Natural killer cell (primary cell): ENCODE results near the gene AADACL3. TPM values are rescaled to one million over a fixed set of nuclear protein-coding genes. Genes with fewer than 3 reads are reported as not detected.

Source experiments
- ATAC-seq, 3 donors: fragments of 150-1000 bp in 2 of 3; fragments of 200-7000 bp in 1 of 3; cut with Tn5 transposase; 1 replicate in 1 of 3; 2 replicates in 2 of 3; pipeline ENCODE4 v1.10.0; 2021; ENCODE audit warnings: mild to moderate bottlenecking in 2 of 3, moderate library complexity in 2 of 3
- DNase-seq, 2 donors: peaks; one replicate each; pipeline versions ENCODE4 v3.0.0 to v3.0.0-alpha.2; 2013 to 2021; ENCODE audit warnings: mixed read lengths in 1 of 2
- H3K27ac ChIP-seq: one replicate; pipeline ENCODE4 v1.5.1; 2013; ENCODE audit warnings: mild to moderate bottlenecking, low read length
- H3K27me3 ChIP-seq: one replicate; pipeline ENCODE4 v1.6.1; 2013; ENCODE audit warnings: low read length; ENCODE audit not compliant: control insufficient read depth, insufficient read depth
- H3K36me3 ChIP-seq: one replicate; pipeline ENCODE4 v1.6.1; 2013; ENCODE audit warnings: low read length; ENCODE audit not compliant: control insufficient read depth, insufficient read depth
- H3K4me1 ChIP-seq: one replicate; pipeline ENCODE4 v1.6.1; 2013; ENCODE audit warnings: low read length; ENCODE audit not compliant: control insufficient read depth, insufficient read depth
- H3K4me3 ChIP-seq: one replicate; pipeline ENCODE4 v1.5.1; 2013; ENCODE audit warnings: low read length
- H3K9me3 ChIP-seq: one replicate; pipeline ENCODE4 v1.6.1; 2013; ENCODE audit warnings: low read length; ENCODE audit not compliant: control insufficient read depth, insufficient read depth
- H3K27ac Mint-ChIP-seq, 2 donors: one replicate each; pipeline ENCODE4 v1.8.0; 2022; ENCODE audit warnings: mild to moderate bottlenecking in 2 of 2, mixed read lengths in 2 of 2, moderate library complexity in 1 of 2
- H3K27me3 Mint-ChIP-seq, 2 donors: one replicate each; pipeline ENCODE4 v1.8.0; 2022; ENCODE audit warnings: low read depth in 2 of 2, mixed read lengths in 2 of 2
- H3K36me3 Mint-ChIP-seq: one replicate; pipeline ENCODE4 v1.8.0; 2022; ENCODE audit warnings: mixed read lengths
- H3K4me1 Mint-ChIP-seq, 2 donors: one replicate each; pipeline ENCODE4 v1.8.0; 2022; ENCODE audit warnings: mixed read lengths in 2 of 2
- H3K4me3 Mint-ChIP-seq: one replicate; pipeline ENCODE4 v1.8.0; 2022; ENCODE audit warnings: mild to moderate bottlenecking, moderate library complexity, mixed read lengths
- H3K9me3 Mint-ChIP-seq, 2 donors: one replicate each; pipeline ENCODE4 v1.8.0; 2022; ENCODE audit warnings: mixed read lengths in 2 of 2
- CTCF ChIP-seq: fragments of 200-600 bp; IDR thresholded peaks from one replicate; pipeline ENCODE4 v1.8.0; 2022; ENCODE audit warnings: antibody characterized with exemption
- WGBS: methylation state at CpG from one replicate; pipeline ENCODE4 v1.1.7; 2013; ENCODE audit warnings: missing lambda C conversion rate; ENCODE audit not compliant: insufficient coverage; 5-methylcytosine and 5-hydroxymethylcytosine counted together
- intact Hi-C: fragments of 100-400 bp; cut with micrococcal nuclease; formaldehyde crosslinking; loops from one replicate; pipeline ENCODE4 v1.14.2; 2022
- total RNA-seq, 4 donors: library from RNA; stranded (reverse); fragments of 120-200 nt in 1 of 4; gene quantifications; one replicate each; pipeline versions ENCODE4 v1.2.3 to v1.2.4, GENCODE V29; 2013 to 2022

Gene AADACL3
- total RNA-seq, 3 donors from 2014 or later (not counting 1 experiment from before 2014, with no cell fraction given): not detected

DNA sequence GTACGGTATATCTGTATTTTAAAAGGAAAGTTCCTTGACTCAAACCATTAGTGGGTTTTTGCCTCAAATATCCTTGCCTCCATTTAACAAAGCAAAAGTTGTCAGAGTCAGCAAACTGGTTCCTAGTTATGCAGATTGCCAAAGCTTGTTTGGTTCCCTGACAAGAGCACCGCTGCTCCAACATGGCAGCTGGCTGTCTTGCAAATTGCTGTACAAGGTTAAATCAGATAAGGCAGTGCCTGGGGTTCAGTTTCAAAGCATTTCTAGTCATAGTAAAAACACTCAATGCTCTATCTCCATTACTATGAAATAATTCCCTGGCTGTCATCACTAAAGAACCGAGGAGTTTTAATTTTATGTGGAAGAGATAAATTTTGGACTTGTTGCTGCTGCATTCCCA is 18.7 kb downstream of the AADACL3 start:
- no peaks in the 10 kb centered on the region for H3K4me1 ChIP-seq

GRCh38 chr1:12738934-12739333 is 23.0 kb downstream of the AADACL3 start:
- peaks cover 0 to 3% of the 10 kb centered on the region in 2 donors for H3K9me3 Mint-ChIP-seq
- H3K4me3 Mint-ChIP-seq: no peak overlapping the region
- H3K27ac ChIP-seq: no peak overlapping the region
- H3K27me3 Mint-ChIP-seq: peaks cover 29 to 61% of the 10 kb centered on the region in 2 donors
- intact Hi-C loops: no loop called here
- H3K9me3 ChIP-seq: no peaks in the 10 kb centered on the region
- no peak for TF ChIP-seq CTCF
- no peaks in the 10 kb centered on the region for H3K4me1 Mint-ChIP-seq
- DNase-seq: no peak
- H3K4me3 ChIP-seq: no peak overlapping the region
- peaks cover 15% of the 10 kb centered on the region for H3K36me3 Mint-ChIP-seq
- no peaks in the 10 kb centered on the region for H3K4me1 ChIP-seq
- peaks cover 8% of the 10 kb centered on the region for H3K27me3 ChIP-seq
- ATAC-seq: no peak
- no peak overlapping the region for H3K27ac Mint-ChIP-seq
- WGBS: 94% methylated on average over 1 of the region's 1 CpG
- H3K36me3 ChIP-seq: no peaks in the 10 kb centered on the region

More for the DNA sequence above, 18.7 kb downstream of the AADACL3 start:
- no peak overlapping the region for H3K4me3 Mint-ChIP-seq
- Histone ChIP-seq H3K9me3 (no peaks in the 10 kb centered on the region), H3K27ac (no peak overlapping the region), H3K4me3 (no peak overlapping the region), H3K36me3 (no peaks in the 10 kb centered on the region), H3K27me3 (peaks cover 8% of the 10 kb centered on the region)
- no peak overlapping the region for H3K27ac Mint-ChIP-seq
- WGBS: 82% methylated on average over 2 of the region's 3 CpGs
- no peaks in the 10 kb centered on the region for H3K4me1 Mint-ChIP-seq
- H3K27me3 Mint-ChIP-seq: peaks cover 47 to 73% of the 10 kb centered on the region in 2 donors
- no peak for TF ChIP-seq CTCF
- no peak for DNase-seq
- peaks cover 2 to 7% of the 10 kb centered on the region in 2 donors for H3K9me3 Mint-ChIP-seq
- intact Hi-C loops: no loop called here
- H3K36me3 Mint-ChIP-seq: peaks cover 15% of the 10 kb centered on the region
- no peak for ATAC-seq

DNA sequence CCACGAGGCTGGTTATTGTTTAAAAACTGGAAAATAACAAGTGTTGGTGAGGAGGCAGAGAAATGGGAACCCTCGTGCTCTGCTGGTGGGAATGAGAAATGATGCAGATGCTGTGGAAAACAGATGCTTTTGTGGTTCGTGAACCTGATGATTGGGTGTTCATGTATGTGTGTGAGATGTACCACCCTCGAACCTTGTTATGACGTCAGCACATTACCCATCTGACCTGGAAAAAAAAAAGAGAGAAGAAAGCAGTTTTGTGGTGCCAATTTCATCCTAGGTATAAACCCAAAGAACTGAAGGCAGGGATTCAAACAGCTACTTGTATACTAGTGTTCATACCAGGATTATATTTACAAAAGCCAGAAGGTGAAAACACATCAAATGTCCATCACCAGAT is 23.7 kb downstream of the AADACL3 start:
- Histone ChIP-seq H3K36me3 (no peaks in the 10 kb centered on the region), H3K4me3 (no peak overlapping the region), H3K9me3 (no peaks in the 10 kb centered on the region), H3K27me3 (peaks cover 8% of the 10 kb centered on the region), H3K4me1 (no peaks in the 10 kb centered on the region), H3K27ac (no peak overlapping the region)
- Mint-ChIP-seq H3K27ac (no peak overlapping the region), H3K4me3 (no peak overlapping the region), H3K4me1 (no peaks in the 10 kb centered on the region), H3K36me3 (peaks cover 15% of the 10 kb centered on the region), H3K9me3 (peaks cover 0 to 3% of the 10 kb centered on the region in 2 donors), H3K27me3 (peaks cover 29 to 60% of the 10 kb centered on the region in 2 donors)
- WGBS: 84% methylated on average over 4 of the region's 5 CpGs
- DNase-seq (no peak), ATAC-seq (no peak)
- intact Hi-C loops: no loop called here
- no peak for TF ChIP-seq CTCF

- intact Hi-C loops: no loop called here
- WGBS: 92% methylated on average over 2 of the region's 3 CpGs
- no peak overlapping the region for H3K27ac Mint-ChIP-seq
- no peak overlapping the region for H3K27ac ChIP-seq
- H3K27me3 ChIP-seq: peaks cover 4% of the 10 kb centered on the region
- peaks cover 21 to 59% of the 10 kb centered on the region in 2 donors for H3K27me3 Mint-ChIP-seq
- no peaks in the 10 kb centered on the region for H3K9me3 ChIP-seq
- no peaks in the 10 kb centered on the region for H3K36me3 ChIP-seq
- DNase-seq: no peak
- H3K4me1 ChIP-seq: no peaks in the 10 kb centered on the region
- H3K4me3 Mint-ChIP-seq: no peak overlapping the region
- no peak for ATAC-seq
- TF ChIP-seq CTCF: no peak
- H3K9me3 Mint-ChIP-seq: no peaks in the 10 kb centered on the region
- peaks cover 2% of the 10 kb centered on the region for H3K36me3 Mint-ChIP-seq
- peaks cover 0 to 6% of the 10 kb centered on the region in 2 donors for H3K4me1 Mint-ChIP-seq
- no peak overlapping the region for H3K4me3 ChIP-seq
Observed at GRCh38 chr1:12741946-12742345, 26.0 kb downstream of the AADACL3 start.
